Muscle of leg (tissue), 11 donors: ENCODE results near the gene EXOC3. TPM values are rescaled to one million over a fixed set of nuclear protein-coding genes. Genes with fewer than 3 reads are reported as not detected.

Experiments used
- DNase-seq: peaks from one replicate; pipeline ENCODE4 v3.0.0; 2013
- H3K27ac ChIP-seq: one replicate; pipeline ENCODE4 v1.5.1; 2013; ENCODE audit warnings: mild to moderate bottlenecking, low read length, control low read depth
- H3K27me3 ChIP-seq: one replicate; pipeline ENCODE4 v1.6.1; 2013; ENCODE audit warnings: low read length; ENCODE audit not compliant: control insufficient read depth, insufficient read depth
- H3K36me3 ChIP-seq: one replicate; pipeline ENCODE4 v1.6.1; 2013; ENCODE audit warnings: low read length; ENCODE audit not compliant: control insufficient read depth, insufficient read depth
- H3K4me1 ChIP-seq: one replicate; pipeline ENCODE4 v1.6.1; 2013; ENCODE audit warnings: low read length; ENCODE audit not compliant: control insufficient read depth, insufficient read depth
- H3K4me3 ChIP-seq: one replicate; pipeline ENCODE4 v1.5.1; 2013; ENCODE audit warnings: low read length, control low read depth
- H3K9me3 ChIP-seq: replicated peaks from 2 replicates; pipeline ENCODE4 v1.6.1; 2013; ENCODE audit warnings: low read depth, low read length; ENCODE audit not compliant: control insufficient read depth
- WGBS: methylation state at CpG from one replicate; pipeline ENCODE4 v1.1.5; 2013; ENCODE audit warnings: missing lambda C conversion rate; ENCODE audit not compliant: insufficient coverage; 5-methylcytosine and 5-hydroxymethylcytosine counted together
- polyA plus RNA-seq, 8 donors: library from polyadenylated mRNA; unstranded; fragments of 120-200 nt; gene quantifications; one replicate each; pipeline versions ENCODE4 v1.2.1 to v1.2.3, GENCODE V29; 2013; ENCODE audit warnings: inconsistent platforms in 1 of 8, low replicate concordance in 1 of 8; ENCODE audit not compliant: insufficient read length in 8 of 8, insufficient read depth in 1 of 8
- total RNA-seq: library from RNA; stranded (reverse); fragments of 120-200 nt; gene quantifications from one replicate; pipeline ENCODE4 v1.2.4, GENCODE V29; 2013

Gene EXOC3
- total and polyA plus RNA-seq, 9 donors: 28.0 to 44.8 (median 35.9) TPM

DNA sequence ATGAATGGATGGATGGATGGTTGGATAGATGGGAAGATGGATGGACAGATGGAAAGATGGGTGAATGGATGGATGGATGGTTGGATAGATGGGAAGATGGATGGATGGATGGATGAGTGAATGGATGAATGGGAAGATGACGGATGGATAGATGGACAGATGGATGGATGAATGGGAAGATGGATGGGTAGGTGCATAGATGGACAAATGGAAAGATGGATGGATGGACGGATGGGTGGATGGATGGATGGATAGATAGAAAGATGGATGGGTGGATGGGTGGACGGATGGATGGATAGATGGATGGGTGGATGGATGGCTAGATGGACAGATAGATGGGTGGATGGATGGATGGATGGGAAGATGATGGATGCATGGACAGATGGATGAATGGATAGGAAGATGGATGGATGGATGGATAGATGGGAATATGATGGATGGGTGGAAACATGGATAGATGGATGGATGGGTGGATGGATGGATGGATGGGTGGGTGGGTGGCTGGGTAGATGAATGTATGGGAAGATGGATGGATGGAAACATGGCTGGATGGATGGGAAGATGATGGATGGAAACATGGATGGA is 16.5 kb upstream of the EXOC3 start:
- Histone ChIP-seq H3K27me3 (peaks cover 3% of the 10 kb centered on the region), H3K4me1 (peaks cover 28% of the 10 kb centered on the region), H3K36me3 (no peaks in the 10 kb centered on the region), H3K27ac (no peak overlapping the region), H3K9me3 (no peaks in the 10 kb centered on the region), H3K4me3 (no peak overlapping the region)
- 63% methylated on average over 3 of the region's 3 CpGs for WGBS
- DNase-seq: no peak

- peaks cover 3% of the 10 kb centered on the region for H3K27me3 ChIP-seq
- no peaks in the 10 kb centered on the region for H3K36me3 ChIP-seq
- H3K9me3 ChIP-seq: no peaks in the 10 kb centered on the region
- H3K4me1 ChIP-seq: peaks cover 22% of the 10 kb centered on the region
- no peak overlapping the region for H3K27ac ChIP-seq
- 82% methylated on average over 36 of the region's 39 CpGs for WGBS
- DNase-seq: no peak
- H3K4me3 ChIP-seq: no peak overlapping the region
Measured at GRCh38 chr5:427415-428087, 15.4 kb upstream of the EXOC3 start.

DNA sequence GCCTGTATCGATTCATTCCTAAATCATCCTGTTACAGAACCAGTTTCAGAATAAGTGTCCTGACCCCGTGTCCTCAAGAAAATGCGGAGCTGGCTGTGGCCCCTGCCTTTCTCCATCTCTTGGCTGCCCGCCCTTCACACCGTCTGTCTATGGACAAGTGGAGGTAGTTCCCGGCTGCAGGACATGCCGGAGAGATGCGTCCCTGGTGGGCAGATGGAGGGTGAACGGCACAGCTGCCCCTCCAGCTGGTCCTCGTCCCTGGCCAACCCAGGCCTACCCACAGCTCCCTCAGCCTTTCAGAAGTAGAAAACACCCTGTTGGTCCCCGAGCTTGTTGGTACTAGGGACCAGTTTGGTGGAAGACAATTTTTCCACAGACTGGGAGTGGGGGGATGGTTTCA is 14.8 kb upstream of the EXOC3 start:
- Histone ChIP-seq H3K4me3 (no peak overlapping the region), H3K27me3 (peaks cover 3% of the 10 kb centered on the region), H3K36me3 (no peaks in the 10 kb centered on the region), H3K4me1 (peaks cover 17% of the 10 kb centered on the region), H3K9me3 (no peaks in the 10 kb centered on the region), H3K27ac (no peak overlapping the region)
- no peak for DNase-seq
- 88% methylated on average over 3 of the region's 11 CpGs for WGBS

- Histone ChIP-seq H3K27me3 (peaks cover 3% of the 10 kb centered on the region), H3K36me3 (no peaks in the 10 kb centered on the region), H3K4me1 (peaks cover 17% of the 10 kb centered on the region), H3K4me3 (no peak overlapping the region), H3K27ac (no peak overlapping the region), H3K9me3 (no peaks in the 10 kb centered on the region)
- WGBS: 85% methylated on average over 14 of the region's 22 CpGs
- DNase-seq: no peak
Measured at GRCh38 chr5:428754-429452, 14.1 kb upstream of the EXOC3 start.

GRCh38 chr5:429453-430188 is 13.4 kb upstream of the EXOC3 start:
- WGBS: 33% methylated on average over 34 of the region's 35 CpGs
- Histone ChIP-seq H3K27me3 (peaks cover 3% of the 10 kb centered on the region), H3K36me3 (no peaks in the 10 kb centered on the region), H3K9me3 (no peaks in the 10 kb centered on the region), H3K27ac (no peak overlapping the region), H3K4me3 (no peak overlapping the region), H3K4me1 (peaks cover 17% of the 10 kb centered on the region)
- peak; percentile 82 for DNase-seq

DNA sequence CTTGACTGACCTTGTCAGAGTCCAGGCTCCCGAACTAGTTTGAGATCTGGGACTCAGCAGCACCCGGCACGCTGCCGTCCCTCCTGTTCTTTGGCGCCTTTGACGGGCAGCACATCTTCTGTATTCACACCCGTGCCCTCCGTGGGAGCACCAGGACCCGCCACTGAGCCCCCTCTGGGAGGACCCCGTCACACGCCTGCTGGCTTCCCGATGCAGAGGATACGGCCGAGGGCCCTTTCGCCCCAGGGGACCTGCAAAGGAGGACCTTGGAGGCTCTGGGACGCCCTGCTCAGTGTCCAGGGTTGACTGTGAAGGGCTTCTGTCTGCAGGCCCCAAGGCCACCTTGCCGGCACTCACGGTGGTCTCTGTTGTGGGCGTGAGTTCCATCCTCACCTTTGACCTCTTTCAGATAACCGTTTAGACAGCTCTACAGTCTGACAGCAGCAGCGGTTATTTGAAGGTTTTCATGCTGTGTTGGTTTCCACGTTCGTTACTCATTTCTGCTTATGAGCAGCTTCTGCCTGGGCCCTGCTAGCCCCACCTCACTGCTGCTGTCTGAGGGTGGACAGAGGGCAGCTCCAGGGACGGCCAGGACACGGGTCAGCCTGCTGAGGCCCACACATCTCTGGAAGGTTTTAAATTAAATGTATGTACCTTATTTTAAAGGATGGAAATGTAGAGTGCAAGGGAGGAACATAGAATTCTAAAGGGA is 12.6 kb upstream of the EXOC3 start:
- DNase-seq: no peak
- Histone ChIP-seq H3K9me3 (no peaks in the 10 kb centered on the region), H3K27me3 (peaks cover 3% of the 10 kb centered on the region), H3K27ac (no peak overlapping the region), H3K36me3 (no peaks in the 10 kb centered on the region), H3K4me1 (peaks cover 17% of the 10 kb centered on the region), H3K4me3 (no peak overlapping the region)
- WGBS: 78% methylated on average over 24 of the region's 25 CpGs

GRCh38 chr5:431001-431710 is 11.8 kb upstream of the EXOC3 start:
- WGBS: 52% methylated on average over 9 of the region's 18 CpGs
- Histone ChIP-seq H3K4me1 (peaks cover 17% of the 10 kb centered on the region), H3K9me3 (no peaks in the 10 kb centered on the region), H3K27ac (no peak overlapping the region), H3K36me3 (no peaks in the 10 kb centered on the region), H3K27me3 (peaks cover 3% of the 10 kb centered on the region), H3K4me3 (no peak overlapping the region)
- DNase-seq: peak; percentile 75

DNA sequence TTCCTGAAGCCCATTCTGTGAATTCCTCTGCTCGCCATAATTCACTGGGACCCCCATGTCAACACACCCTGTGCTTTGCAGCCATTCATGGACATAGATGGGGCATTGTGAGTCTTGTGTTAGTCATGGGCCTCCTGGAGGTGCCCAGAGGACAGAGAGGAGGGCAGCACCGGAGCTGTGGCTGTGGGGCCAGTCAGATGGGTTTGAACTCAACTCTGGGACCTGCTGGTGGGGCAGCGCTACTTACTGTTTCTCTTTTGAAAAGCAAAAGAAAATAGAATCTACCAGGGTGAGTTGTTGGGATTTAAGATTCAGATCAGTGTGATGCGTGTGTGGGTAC is 11.3 kb upstream of the EXOC3 start:
- Histone ChIP-seq H3K4me3 (no peak overlapping the region), H3K36me3 (no peaks in the 10 kb centered on the region), H3K27me3 (peaks cover 3% of the 10 kb centered on the region), H3K9me3 (no peaks in the 10 kb centered on the region), H3K27ac (no peak overlapping the region), H3K4me1 (peaks cover 17% of the 10 kb centered on the region)
- WGBS: 93% methylated on average over 2 of the region's 4 CpGs
- DNase-seq: no peak

- H3K27me3 ChIP-seq: peaks cover 3% of the 10 kb centered on the region
- peaks cover 20% of the 10 kb centered on the region for H3K4me1 ChIP-seq
- WGBS: 70% methylated on average over 17 of the region's 18 CpGs
- H3K36me3 ChIP-seq: no peaks in the 10 kb centered on the region
- no peak overlapping the region for H3K4me3 ChIP-seq
- H3K9me3 ChIP-seq: no peaks in the 10 kb centered on the region
- H3K27ac ChIP-seq: no peak overlapping the region
- DNase-seq: no peak
Measured at GRCh38 chr5:432201-432927, 10.6 kb upstream of the EXOC3 start.
